Neutrophil (primary cell): Measurements from ENCODE around the gene SPZ1.

Source experiments
- H3K27ac ChIP-seq: fragments of 200-600 bp; sonication (generic); 2 replicates; pipeline ENCODE4 v1.5.1; 2016; ENCODE audit warnings: mild to moderate bottlenecking, moderate library complexity
- H3K27me3 ChIP-seq: fragments of 200-600 bp; sonication (generic); 2 replicates; pipeline ENCODE4 v1.6.0; 2016; ENCODE audit warnings: mild to moderate bottlenecking
- H3K36me3 ChIP-seq: fragments of 200-600 bp; sonication (generic); 2 replicates; pipeline ENCODE4 v1.5.1; 2017
- H3K4me1 ChIP-seq, 2 experiments: fragments of 200-600 bp in 1 of 2; sonication (generic) in 1 of 2; 1 replicate in 1 of 2; 2 replicates in 1 of 2; pipeline versions ENCODE4 v1.5.1 to v1.6.1; 2013 to 2016; ENCODE audit warnings: low read depth in 1 of 2, low read length in 1 of 2, mild to moderate bottlenecking in 1 of 2, moderate library complexity in 1 of 2; ENCODE audit not compliant: control insufficient read depth in 1 of 2, insufficient read depth in 1 of 2
- H3K4me3 ChIP-seq, 2 experiments: fragments of 200-600 bp in 1 of 2; sonication (generic) in 1 of 2; 1 replicate in 1 of 2; 2 replicates in 1 of 2; pipeline ENCODE4 v1.5.1; 2013 to 2016; ENCODE audit warnings: low read depth in 1 of 2, low read length in 1 of 2, mild to moderate bottlenecking in 1 of 2, moderate library complexity in 1 of 2
- H3K9me3 ChIP-seq: fragments of 200-600 bp; sonication (generic); 2 replicates; pipeline ENCODE4 v1.5.1; 2016
- TF ChIP-seq, protein P1 (sequence below): fragments of 200-600 bp; sonication (generic); IDR thresholded peaks from 2 replicates; pipeline ENCODE4 v1.5.1; 2016; ENCODE audit warnings: antibody characterized with exemption

SPZ1 gene

DNA sequence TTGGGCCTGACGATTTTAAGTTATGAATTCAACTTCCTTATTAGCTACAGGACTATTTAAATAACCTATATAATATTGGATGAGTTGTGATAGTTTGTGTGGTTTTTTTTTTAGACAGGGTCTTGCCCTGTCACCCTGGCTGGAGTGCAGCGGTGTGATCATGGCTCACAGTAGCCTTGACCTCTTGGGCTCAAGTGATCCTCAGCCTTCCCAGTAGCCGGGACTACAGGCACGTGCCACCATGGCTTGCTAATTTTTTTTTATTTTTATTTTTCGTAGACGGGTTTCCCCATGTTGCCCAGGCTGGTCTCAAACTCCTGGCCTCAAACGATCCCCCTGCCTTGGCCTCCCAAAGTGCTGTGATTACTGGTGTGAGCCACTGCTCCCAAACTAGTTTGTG lies 17.6 kb downstream of the SPZ1 start:
- H3K27me3 ChIP-seq: peaks cover 3% of the 10 kb centered on the region
- H3K4me3 ChIP-seq: no peak overlapping the region
- TF ChIP-seq, protein P1, sequence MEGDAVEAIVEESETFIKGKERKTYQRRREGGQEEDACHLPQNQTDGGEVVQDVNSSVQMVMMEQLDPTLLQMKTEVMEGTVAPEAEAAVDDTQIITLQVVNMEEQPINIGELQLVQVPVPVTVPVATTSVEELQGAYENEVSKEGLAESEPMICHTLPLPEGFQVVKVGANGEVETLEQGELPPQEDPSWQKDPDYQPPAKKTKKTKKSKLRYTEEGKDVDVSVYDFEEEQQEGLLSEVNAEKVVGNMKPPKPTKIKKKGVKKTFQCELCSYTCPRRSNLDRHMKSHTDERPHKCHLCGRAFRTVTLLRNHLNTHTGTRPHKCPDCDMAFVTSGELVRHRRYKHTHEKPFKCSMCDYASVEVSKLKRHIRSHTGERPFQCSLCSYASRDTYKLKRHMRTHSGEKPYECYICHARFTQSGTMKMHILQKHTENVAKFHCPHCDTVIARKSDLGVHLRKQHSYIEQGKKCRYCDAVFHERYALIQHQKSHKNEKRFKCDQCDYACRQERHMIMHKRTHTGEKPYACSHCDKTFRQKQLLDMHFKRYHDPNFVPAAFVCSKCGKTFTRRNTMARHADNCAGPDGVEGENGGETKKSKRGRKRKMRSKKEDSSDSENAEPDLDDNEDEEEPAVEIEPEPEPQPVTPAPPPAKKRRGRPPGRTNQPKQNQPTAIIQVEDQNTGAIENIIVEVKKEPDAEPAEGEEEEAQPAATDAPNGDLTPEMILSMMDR: no peak
- H3K36me3 ChIP-seq: no peaks in the 10 kb centered on the region
- no peak overlapping the region for H3K27ac ChIP-seq
- H3K4me1 ChIP-seq: no peaks in the 10 kb centered on the region
- no peaks in the 10 kb centered on the region for H3K9me3 ChIP-seq

DNA sequence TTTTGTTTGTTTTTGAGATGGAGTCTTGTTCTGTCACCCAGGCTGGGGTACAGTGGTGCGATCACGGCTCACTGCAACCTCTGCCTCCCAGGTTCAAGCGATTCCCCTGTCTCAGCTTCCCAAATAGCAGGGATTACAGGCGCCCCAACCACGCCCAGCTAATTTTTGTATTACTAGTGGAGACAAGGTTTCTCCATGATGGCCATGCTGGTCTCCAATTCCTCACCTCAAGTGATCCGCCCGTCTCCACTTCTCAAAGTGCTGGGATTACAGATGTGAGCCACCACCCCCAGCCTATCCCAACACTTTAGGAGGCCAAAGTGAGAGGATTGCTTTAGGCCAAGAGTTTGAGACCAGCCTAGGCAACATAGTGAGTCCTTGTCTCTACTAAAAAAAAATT lies 19.3 kb downstream of the SPZ1 start:
- TF ChIP-seq, protein P1: no peak
- no peak overlapping the region for H3K4me3 ChIP-seq
- H3K9me3 ChIP-seq: no peaks in the 10 kb centered on the region

DNA sequence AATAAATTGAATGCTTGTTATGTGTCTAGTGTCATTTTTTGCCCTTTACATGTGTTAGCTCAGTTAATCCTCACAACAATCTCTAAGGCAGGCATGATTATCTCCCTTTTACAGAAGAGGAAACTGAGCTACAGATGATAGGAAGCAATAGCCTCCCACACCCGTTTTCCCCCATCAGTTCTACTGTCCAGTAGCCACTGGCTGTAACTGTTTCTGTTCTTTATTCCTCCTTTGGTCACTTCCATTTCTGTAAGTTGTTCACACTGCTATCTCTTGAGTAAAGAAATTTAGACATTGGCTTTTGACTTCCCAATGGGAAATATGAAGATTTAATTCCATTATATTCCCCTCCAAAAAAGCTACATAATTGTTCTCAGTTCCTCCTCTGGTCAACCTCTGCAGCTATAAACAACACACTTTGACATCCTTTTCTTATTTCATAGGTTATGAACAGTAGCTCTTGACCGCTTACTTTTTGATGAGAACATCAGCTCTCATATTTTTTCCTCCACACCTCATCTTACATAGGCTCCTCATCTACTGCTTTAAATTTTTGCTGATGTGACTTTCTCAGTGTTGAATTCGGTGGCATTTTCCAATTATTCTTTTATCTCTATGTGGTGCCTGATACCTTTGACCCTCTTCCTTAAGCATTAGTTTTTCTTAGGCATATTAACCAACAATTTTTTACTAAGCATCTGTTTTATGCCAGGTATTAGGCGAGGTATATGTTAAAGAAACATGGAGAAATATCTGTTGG lies 21.4 kb downstream of the SPZ1 start:
- Histone ChIP-seq H3K9me3 (no peaks in the 10 kb centered on the region), H3K27me3 (no peaks in the 10 kb centered on the region), H3K27ac (no peak overlapping the region), H3K4me1 (peaks cover 0 to under 1% of the 10 kb centered on the region in 2 experiments), H3K4me3 (no peak overlapping the region), H3K36me3 (no peaks in the 10 kb centered on the region)
- TF ChIP-seq, protein P1: no peak

More for the DNA sequence above, 19.3 kb downstream of the SPZ1 start:
- Histone ChIP-seq H3K36me3 (no peaks in the 10 kb centered on the region), H3K27ac (no peak overlapping the region), H3K4me1 (no peaks in the 10 kb centered on the region), H3K27me3 (peaks cover 3% of the 10 kb centered on the region)

DNA sequence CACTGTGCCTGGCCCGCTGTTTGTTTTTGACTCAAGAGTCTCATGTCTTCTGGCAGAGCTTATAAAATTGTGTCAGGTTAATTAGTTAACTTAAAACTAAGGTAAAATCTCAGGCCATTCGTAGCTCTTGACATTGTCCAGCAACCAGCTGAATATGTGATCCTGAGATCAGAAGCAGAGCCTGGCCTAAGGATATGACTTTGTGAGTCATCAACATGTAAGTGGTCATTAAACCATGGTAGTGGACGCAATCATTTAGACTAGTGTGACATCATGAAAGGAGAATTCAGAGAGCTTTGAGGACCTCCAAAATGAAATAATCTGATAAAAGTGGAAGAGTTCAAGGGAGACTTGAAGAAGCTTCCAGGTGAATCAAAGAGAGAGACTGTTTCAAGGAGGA lies 23.3 kb downstream of the SPZ1 start:
- Histone ChIP-seq H3K9me3 (no peaks in the 10 kb centered on the region), H3K27me3 (no peaks in the 10 kb centered on the region), H3K27ac (no peak overlapping the region), H3K4me3 (no peak overlapping the region), H3K4me1 (peaks cover 10% of the 10 kb centered on the region in 2 experiments), H3K36me3 (no peaks in the 10 kb centered on the region)
- TF ChIP-seq, protein P1: no peak

DNA sequence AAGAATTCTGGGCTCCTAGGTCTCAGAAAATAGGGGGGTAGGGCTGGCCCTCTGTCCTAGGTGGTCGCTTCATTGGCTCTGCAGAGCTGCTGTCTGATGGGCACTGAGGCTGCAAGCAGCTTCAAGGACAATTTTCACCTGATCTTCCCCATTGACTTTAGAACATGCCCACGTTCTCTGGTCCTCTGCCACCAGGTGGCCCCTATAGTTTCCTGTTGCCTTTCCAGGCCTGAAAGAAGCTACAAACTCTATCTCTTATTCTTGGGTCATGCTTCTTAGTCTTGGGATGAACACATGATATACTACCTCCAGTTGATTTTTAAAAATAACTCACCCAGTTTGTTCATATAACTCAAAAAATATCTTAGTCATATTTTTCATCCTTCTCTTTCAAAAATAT lies 26.3 kb downstream of the SPZ1 start:
- H3K4me1 ChIP-seq: peaks cover 18% of the 10 kb centered on the region in 2 experiments

More for the DNA sequence above, 26.3 kb downstream of the SPZ1 start:
- H3K9me3 ChIP-seq: no peaks in the 10 kb centered on the region
- H3K4me3 ChIP-seq: no peak overlapping the region
- TF ChIP-seq, protein P1: peak; percentile 17
- H3K36me3 ChIP-seq: no peaks in the 10 kb centered on the region
- H3K27me3 ChIP-seq: no peaks in the 10 kb centered on the region
- H3K27ac ChIP-seq: peak overlapping the region; percentile 64
